ENCODE data around the gene AGTRAP.

AGTRAP gene

DNA sequence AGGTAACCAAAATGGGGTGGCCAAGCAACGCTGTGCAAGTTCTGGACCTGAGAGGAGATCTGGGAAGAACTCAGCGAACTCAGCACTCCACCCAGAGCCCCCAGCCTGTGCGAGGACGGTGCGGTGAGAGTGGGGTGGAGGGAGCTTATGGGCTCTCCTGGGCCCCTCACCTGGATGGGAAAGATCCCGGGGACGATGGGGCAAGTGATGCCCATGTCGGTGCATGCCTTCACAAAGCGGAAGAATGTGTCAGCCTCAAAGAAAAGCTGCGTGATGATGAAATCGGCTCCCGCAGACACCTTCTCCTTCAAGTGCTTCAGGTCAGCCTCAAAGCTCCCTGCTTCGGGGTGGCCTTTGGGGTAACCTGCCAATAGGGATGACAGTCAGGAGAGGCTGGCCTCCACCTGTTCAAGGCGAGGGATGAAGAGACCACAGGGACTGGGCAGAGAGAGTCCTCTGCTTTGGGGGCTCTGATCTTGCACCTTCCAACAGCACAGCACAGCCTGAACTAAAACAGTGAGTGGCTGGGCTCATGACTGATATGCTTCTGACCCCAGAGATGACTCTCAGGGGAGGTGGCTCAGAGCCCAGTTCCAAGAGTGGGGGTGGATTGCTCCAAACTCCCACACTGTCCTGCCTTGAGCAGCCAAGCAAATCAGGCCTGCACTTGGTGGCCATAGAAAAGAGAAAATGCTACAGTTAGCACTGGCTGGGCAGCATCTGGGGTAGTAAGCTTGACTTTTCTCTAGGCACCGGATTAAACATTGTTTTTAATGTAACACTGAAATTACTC is 60.3 kb downstream of the AGTRAP start:
- TF ChIP-seq, protein P1, sequence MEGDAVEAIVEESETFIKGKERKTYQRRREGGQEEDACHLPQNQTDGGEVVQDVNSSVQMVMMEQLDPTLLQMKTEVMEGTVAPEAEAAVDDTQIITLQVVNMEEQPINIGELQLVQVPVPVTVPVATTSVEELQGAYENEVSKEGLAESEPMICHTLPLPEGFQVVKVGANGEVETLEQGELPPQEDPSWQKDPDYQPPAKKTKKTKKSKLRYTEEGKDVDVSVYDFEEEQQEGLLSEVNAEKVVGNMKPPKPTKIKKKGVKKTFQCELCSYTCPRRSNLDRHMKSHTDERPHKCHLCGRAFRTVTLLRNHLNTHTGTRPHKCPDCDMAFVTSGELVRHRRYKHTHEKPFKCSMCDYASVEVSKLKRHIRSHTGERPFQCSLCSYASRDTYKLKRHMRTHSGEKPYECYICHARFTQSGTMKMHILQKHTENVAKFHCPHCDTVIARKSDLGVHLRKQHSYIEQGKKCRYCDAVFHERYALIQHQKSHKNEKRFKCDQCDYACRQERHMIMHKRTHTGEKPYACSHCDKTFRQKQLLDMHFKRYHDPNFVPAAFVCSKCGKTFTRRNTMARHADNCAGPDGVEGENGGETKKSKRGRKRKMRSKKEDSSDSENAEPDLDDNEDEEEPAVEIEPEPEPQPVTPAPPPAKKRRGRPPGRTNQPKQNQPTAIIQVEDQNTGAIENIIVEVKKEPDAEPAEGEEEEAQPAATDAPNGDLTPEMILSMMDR (IDR thresholded peaks at IDR 0.05; ENCODE audit: extremely low read depth, insufficient read depth, missing control alignments) = no peak
- in situ Hi-C loops (cut with MboI; ENCODE audit: low pct_unique_long_range_greater_than_20kb, low sequenced_read_pairs, unreplicated experiment) = no loop called here
- no peak for DNase-seq (ENCODE audit: low spot score)

DNA sequence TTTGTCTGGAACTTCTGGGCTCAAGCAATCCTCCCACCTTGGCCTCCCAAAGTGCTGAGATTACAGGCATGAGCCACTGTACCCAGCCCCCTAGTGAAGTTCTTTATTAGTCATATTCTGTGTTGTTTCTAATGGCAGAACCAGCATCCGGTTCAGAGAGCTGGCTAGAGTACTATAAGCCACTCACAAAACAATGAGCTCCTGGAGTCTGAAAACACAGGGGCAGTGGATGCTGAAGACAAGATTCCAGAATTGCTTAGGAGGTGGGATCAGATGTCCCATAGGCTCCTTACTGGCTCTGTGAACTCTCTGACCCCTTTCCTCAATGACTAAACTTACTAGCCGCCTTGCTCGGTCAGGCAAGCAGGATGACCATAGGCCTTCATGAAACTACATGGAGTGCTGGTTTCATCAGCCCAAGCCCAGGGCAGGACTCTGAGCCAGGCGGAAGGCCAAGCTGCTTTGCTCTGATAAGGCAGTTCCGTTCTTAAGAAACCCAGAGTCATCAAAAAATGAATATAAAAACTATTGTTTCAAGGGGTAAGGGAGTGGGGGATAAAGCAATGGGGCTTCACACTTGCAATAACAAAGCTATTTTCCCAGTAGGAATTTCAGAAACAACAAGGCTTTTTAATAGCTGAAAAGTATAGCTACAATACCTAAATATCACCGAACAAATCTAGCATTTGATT is 61.7 kb downstream of the AGTRAP start:
- DNase-seq (ENCODE audit: low spot score) = no peak
- TF ChIP-seq, protein P1 (IDR thresholded peaks at IDR 0.05; ENCODE audit: extremely low read depth, insufficient read depth, missing control alignments) = no peak
- in situ Hi-C loops (cut with MboI; ENCODE audit: low pct_unique_long_range_greater_than_20kb, low sequenced_read_pairs, unreplicated experiment) = no loop called here

DNA sequence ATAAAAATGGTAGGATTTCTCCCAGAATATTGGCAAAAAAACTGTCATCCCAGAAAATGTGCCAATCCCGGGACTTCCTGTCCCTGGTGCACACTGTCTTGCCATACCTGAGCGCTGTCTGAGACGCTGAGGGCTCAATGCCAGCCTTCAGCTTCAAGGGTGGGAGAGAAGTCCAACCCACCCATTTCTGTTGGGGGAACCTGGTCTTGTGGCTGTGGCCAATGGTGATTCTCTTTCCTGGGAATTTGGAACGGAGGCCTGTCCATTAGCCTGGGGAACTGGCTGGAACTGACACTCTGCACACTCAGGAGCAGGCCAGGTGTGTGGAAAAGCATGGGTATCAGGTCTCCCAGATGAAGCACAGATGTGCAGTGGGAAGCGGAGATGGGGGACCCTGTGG is 63.2 kb downstream of the AGTRAP start:
- no peak for DNase-seq (ENCODE audit: low spot score)
- TF ChIP-seq, protein P1 (IDR thresholded peaks at IDR 0.05; ENCODE audit: extremely low read depth, insufficient read depth, missing control alignments) = no peak
- in situ Hi-C loops (cut with MboI; ENCODE audit: low pct_unique_long_range_greater_than_20kb, low sequenced_read_pairs, unreplicated experiment) = no loop called here

DNA sequence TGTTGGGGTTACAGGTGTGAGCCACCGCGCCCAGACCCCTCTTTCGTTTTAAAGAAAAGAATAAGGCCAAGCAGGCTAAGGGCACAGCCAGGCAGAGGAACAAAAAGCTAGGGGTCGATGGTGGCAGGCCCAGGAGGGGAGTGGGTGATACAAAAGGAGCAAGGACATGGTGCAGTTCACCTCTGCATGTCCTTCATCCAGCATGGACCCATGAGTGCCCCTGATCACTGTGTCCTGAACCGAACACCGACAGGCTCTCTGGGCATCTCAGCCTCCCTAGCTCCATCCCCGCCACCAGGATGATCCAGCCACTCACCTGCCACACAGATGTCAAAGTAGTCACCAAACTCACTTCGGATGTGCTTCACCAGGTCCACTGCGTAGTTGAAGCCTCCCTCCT is 64.0 kb downstream of the AGTRAP start:
- no peak for DNase-seq (ENCODE audit: low spot score)
- TF ChIP-seq, protein P1 (IDR thresholded peaks at IDR 0.05; ENCODE audit: extremely low read depth, insufficient read depth, missing control alignments) = no peak
- in situ Hi-C loops (cut with MboI; ENCODE audit: low pct_unique_long_range_greater_than_20kb, low sequenced_read_pairs, unreplicated experiment) = no loop called here

DNA sequence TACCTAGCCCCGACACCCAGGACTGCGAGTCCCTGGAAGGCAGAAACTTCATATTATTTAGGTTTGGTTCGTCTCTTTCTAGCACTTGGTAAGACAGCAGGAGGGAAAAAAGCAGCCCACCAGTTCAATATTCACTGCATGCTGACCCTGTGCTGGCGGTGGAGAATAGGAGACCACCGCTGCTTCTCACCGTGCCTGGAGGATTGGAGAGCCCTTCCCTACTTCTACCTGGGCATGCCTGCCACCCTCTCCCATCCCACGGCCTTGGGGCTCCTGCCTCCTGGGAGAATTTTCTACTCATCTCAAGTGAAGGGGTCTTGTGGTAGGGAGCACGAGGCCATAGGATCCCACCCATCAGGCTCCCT is 64.4 kb downstream of the AGTRAP start:
- in situ Hi-C loops (cut with MboI; ENCODE audit: low pct_unique_long_range_greater_than_20kb, low sequenced_read_pairs, unreplicated experiment) = no loop called here
- DNase-seq (ENCODE audit: low spot score) = no peak
- TF ChIP-seq, protein P1 (IDR thresholded peaks at IDR 0.05; ENCODE audit: extremely low read depth, insufficient read depth, missing control alignments) = no peak

Data from GM13977 (cell line).